ENCODE measurements around the gene SRSF10.
A peak's percentile ranks its signal among the peaks of the same experiment; 100 is the strongest.

Gene SRSF10

GRCh38 chr1:23979881-23980727 lies at the start of gene SRSF10:
TSS of gene SRSF10 (minus strand) at chr1:23980327. CDS start at chr1:23980255, 72 bp downstream.
- Histone ChIP-seq H3K27ac (peak within 1 kb of the TSS; percentile 97 to 100), H3K4me3 (peak within 1 kb of the TSS; percentile 95)
- TF ChIP-seq, protein P1, sequence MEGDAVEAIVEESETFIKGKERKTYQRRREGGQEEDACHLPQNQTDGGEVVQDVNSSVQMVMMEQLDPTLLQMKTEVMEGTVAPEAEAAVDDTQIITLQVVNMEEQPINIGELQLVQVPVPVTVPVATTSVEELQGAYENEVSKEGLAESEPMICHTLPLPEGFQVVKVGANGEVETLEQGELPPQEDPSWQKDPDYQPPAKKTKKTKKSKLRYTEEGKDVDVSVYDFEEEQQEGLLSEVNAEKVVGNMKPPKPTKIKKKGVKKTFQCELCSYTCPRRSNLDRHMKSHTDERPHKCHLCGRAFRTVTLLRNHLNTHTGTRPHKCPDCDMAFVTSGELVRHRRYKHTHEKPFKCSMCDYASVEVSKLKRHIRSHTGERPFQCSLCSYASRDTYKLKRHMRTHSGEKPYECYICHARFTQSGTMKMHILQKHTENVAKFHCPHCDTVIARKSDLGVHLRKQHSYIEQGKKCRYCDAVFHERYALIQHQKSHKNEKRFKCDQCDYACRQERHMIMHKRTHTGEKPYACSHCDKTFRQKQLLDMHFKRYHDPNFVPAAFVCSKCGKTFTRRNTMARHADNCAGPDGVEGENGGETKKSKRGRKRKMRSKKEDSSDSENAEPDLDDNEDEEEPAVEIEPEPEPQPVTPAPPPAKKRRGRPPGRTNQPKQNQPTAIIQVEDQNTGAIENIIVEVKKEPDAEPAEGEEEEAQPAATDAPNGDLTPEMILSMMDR (IDR thresholded peaks at IDR 0.05) = no peak
- peak; percentile 98 for DNase-seq (ENCODE audit: low spot score)

GRCh38 chr1:24027838-24028468 lies 47.8 kb upstream of the SRSF10 start:
- Histone ChIP-seq H3K27ac (no peak overlapping the region), H3K4me3 (no peak overlapping the region)
- DNase-seq (ENCODE audit: low spot score) = no peak
- TF ChIP-seq, protein P1 (IDR thresholded peaks at IDR 0.05) = peak; percentile 30

GRCh38 chr1:24022581-24023361 lies 42.6 kb upstream of the SRSF10 start:
- TF ChIP-seq, protein P1 (IDR thresholded peaks at IDR 0.05) = no peak
- Histone ChIP-seq H3K4me3 (no peak overlapping the region), H3K27ac (peak overlapping the region; percentile 52 to 96)
- no peak for DNase-seq (ENCODE audit: low spot score)

DNA sequence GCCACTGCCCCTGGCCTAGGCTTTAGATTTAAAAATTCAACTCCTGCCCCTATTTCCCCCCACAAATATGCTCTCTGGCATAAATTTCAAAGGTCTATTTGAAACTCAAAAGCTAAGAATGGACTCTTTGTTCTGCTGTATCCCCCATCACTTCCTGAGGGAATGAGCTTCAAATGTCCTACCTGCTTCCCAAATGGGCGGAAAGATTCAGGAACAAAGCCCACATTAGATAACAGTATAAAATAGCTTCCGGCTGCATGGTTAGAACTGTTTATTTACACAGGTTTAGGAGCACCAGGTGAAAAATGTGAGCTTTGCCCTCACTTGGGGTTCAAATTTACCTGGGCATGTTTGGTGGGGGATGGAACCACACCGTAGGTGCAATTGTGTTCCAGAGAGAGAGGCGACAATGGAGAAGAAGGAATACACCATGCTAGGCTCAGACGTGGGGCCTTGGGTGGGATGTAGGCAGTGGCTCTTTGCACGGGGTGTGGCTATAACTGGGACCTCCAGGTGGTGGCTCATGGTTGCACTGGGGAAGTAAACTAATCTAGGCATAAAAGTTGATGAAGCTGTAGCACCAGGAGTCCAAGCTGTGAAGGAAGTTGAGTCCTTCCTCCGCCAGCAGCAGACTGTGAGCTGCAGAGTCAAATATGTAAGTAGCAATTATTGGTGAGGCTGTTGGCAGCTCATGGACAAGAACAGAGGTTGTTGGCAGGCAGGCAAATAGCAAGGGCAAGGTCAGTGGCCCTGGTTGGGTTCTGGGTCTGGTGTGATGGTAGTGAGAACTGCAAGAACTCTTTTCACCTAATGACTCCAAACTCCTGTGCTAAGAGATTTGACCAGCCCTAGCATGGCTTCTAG lies 41.5 kb upstream of the SRSF10 start:
- peak overlapping the region; percentile 87 to 96 for H3K27ac ChIP-seq
- TF ChIP-seq, protein P1 (IDR thresholded peaks at IDR 0.05) = no peak
- H3K4me3 ChIP-seq = no peak overlapping the region
- no peak for DNase-seq (ENCODE audit: low spot score)

- Histone ChIP-seq H3K27ac (peak overlapping the region; percentile 87 to 96), H3K4me3 (no peak overlapping the region)
- no peak for DNase-seq (ENCODE audit: low spot score)
- TF ChIP-seq, protein P1 (IDR thresholded peaks at IDR 0.05) = no peak
Observed at GRCh38 chr1:24020470-24020869, 40.3 kb upstream of the SRSF10 start.

- peak; percentile 82 for DNase-seq (ENCODE audit: low spot score)
- H3K4me3 ChIP-seq = no peak overlapping the region
Observed at GRCh38 chr1:24020025-24020424, 39.9 kb upstream of the SRSF10 start.

More at GRCh38 chr1:24020025-24020424, 39.9 kb upstream of the SRSF10 start:
- H3K27ac ChIP-seq = peak overlapping the region; percentile 87 to 96
- TF ChIP-seq, protein P1 (IDR thresholded peaks at IDR 0.05) = no peak

All from coronary artery (tissue), 2 donors.